ENCODE data around the gene NR3C1.

- no peak for TF ChIP-seq POLR2AphosphoS5 (IDR thresholded peaks at IDR 0.05)
- no peak for TF ChIP-seq POLR2A (IDR thresholded peaks at IDR 0.05; ENCODE audit: low read depth)
- TF ChIP-seq CTCF (IDR thresholded peaks at IDR 0.05), result no peak
- TF ChIP-seq EP300 (IDR thresholded peaks at IDR 0.05), result no peak
These were observed 62.4 kb downstream of the NR3C1 start for GRCh38 chr5:143340891-143341685.
